Calu3 (cell line): ENCODE measurements around the gene FRMD5. TPM values are rescaled to one million over a fixed set of nuclear protein-coding genes. Genes with fewer than 3 reads are reported as not detected.

ENCODE experiments used
- BruUV-seq: library from RNA; stranded (reverse); fragments of 400-500 nt; replicated peaks from 2 replicates; lab custom pipeline; 2021; lab: Mats Ljungman, UMichigan
- CTCF ChIA-PET: fragments of 300-600 bp; sonication (Branson Sonifier 250); formaldehyde crosslinking; loops from one replicate; lab custom pipeline; 2022; ENCODE audit warnings: antibody characterized with exemption; lab: Charles Lee
- DNase-seq: peaks from one replicate; pipeline ENCODE4 v3.0.0; 2022
- H3K27ac Mint-ChIP-seq: one replicate; pipeline ENCODE4 v1.8.0; 2022; ENCODE audit warnings: mixed read lengths; ENCODE audit not compliant: unreplicated experiment
- H3K27me3 Mint-ChIP-seq: one replicate; pipeline ENCODE4 v1.8.0; 2022; ENCODE audit warnings: mixed read lengths; ENCODE audit not compliant: unreplicated experiment
- H3K36me3 Mint-ChIP-seq: one replicate; pipeline ENCODE4 v1.8.0; 2022; ENCODE audit warnings: mild to moderate bottlenecking, moderate library complexity, mixed read lengths; ENCODE audit not compliant: insufficient read depth, unreplicated experiment
- H3K4me1 Mint-ChIP-seq: one replicate; pipeline ENCODE4 v1.8.0; 2022; ENCODE audit warnings: mild to moderate bottlenecking, low read depth, mixed read lengths; ENCODE audit not compliant: unreplicated experiment
- H3K4me3 Mint-ChIP-seq: one replicate; pipeline ENCODE4 v1.8.0; 2022; ENCODE audit warnings: mild to moderate bottlenecking, low read depth, moderate library complexity, mixed read lengths; ENCODE audit not compliant: unreplicated experiment
- H3K9me3 Mint-ChIP-seq: one replicate; pipeline ENCODE4 v1.8.0; 2022; ENCODE audit warnings: low read depth, mixed read lengths; ENCODE audit not compliant: unreplicated experiment
- CTCF ChIP-seq: fragments of 200-600 bp; IDR thresholded peaks from one replicate; pipeline ENCODE4 v1.8.0; 2022; ENCODE audit warnings: antibody characterized with exemption; ENCODE audit not compliant: unreplicated experiment
- intact Hi-C: fragments of 100-400 bp; cut with micrococcal nuclease; formaldehyde crosslinking; loops from one replicate; pipeline ENCODE4 v1.10.0; 2022; ENCODE audit not compliant: unreplicated experiment
- total RNA-seq: library from RNA; stranded (reverse); gene quantifications from 2 replicates; pipeline ENCODE4 v1.2.3, GENCODE V29; 2022

The FRMD5 gene
- total RNA-seq, 1 experiment from 2014 or later = 10.9 TPM

DNA sequence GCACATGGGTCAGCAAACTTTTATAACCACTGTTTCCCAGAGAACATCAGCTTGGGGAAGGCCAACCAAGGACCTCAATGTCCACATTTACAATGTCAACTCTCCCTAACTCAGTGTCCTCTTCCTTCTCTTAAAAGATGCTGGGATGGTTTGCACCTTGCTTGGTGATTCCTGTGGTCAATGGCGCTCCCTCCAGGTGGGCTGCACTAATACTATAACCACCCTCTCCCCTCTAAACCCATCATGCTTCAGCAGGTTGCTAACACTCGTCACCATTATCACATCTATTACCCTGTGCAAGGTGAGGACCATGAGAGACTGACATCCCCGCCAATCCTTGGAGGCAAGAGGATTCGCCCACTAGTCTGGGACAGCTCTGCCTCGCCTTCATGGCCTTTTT, 65.2 kb downstream of the FRMD5 start:
- CTCF ChIA-PET = no interaction called here
- intact Hi-C loops = no loop called here
- no peak overlapping the region for H3K27ac Mint-ChIP-seq
- H3K9me3 Mint-ChIP-seq = no peaks in the 10 kb centered on the region
- BruUV-seq = no TSS peak
- H3K36me3 Mint-ChIP-seq = no peaks in the 10 kb centered on the region
- no peak for TF ChIP-seq CTCF
- H3K4me3 Mint-ChIP-seq = no peak overlapping the region
- peaks cover 8% of the 10 kb centered on the region for H3K4me1 Mint-ChIP-seq
- no peak for DNase-seq
- no peaks in the 10 kb centered on the region for H3K27me3 Mint-ChIP-seq

DNA sequence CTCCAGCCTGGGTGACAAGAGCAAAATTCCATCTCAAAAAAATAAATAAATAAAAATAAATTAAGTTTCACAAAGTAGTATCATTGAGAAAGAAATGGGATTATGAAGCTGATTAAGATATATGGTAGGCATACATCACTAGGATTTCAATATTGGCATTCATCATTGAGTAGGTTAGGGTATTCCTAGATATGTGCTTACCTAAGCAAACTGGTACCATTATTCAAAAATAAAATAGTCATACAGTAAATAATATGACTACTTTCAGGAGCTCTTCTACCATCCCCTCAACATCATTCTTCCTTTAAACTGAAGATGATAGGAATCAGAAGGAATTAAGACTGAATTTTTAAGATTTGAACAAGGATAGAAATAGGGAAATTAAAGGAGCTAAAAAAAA, 66.6 kb downstream of the FRMD5 start:
- no peak overlapping the region for H3K27ac Mint-ChIP-seq
- intact Hi-C loops = no loop called here
- no peaks in the 10 kb centered on the region for H3K27me3 Mint-ChIP-seq
- no peaks in the 10 kb centered on the region for H3K9me3 Mint-ChIP-seq
- CTCF ChIA-PET = no interaction called here
- no peak for DNase-seq
- BruUV-seq = no TSS peak
- peaks cover 8% of the 10 kb centered on the region for H3K4me1 Mint-ChIP-seq
- no peaks in the 10 kb centered on the region for H3K36me3 Mint-ChIP-seq
- no peak for TF ChIP-seq CTCF
- no peak overlapping the region for H3K4me3 Mint-ChIP-seq

DNA sequence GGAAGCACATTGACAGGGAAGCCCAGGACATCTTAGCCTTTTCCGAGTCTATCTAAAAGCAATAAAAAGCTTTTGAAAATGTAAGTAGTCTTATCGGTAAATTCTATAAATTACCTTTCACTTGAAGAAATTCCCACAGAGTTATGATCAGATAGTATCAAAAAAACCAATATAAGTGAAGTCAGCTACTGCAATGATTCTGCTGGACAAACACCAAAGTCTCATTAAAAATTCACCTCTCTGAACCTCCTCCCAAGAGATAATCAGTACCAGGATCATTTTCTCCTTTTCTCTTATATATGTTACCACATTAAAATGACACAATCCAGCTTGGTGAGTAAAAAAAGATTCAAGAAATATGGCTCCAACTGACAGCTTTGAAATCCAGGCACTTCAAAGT, 69.2 kb downstream of the FRMD5 start:
- no peak overlapping the region for H3K4me3 Mint-ChIP-seq
- TF ChIP-seq CTCF = no peak

DNA sequence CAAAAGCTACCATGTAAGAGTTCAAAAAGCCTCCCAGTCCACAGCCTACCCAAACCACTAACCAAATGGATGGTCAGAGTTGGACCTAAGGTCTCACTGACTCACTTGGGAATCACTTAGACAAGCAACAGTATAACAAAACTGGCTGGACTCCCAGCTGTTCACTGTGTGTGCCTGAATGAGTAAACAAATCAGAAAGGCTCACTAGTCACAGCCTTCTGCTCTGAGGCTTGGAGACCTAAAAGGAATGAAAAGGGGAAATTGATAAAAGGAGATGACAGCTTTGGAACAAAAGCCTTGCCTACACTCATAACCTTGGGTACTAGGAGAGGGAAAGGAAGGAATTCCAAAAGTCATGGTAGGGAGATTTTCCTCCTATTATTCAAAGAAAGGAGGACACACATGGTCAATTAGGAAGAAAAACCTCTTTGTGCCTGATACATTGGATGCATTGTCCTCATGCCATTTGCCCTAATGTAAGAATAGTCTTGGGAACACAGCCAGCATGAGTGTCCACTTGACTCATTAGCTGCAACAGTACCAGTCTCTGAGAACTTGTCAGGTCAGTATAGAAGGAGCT, 92.3 kb downstream of the FRMD5 start:
- Mint-ChIP-seq H3K9me3 (no peaks in the 10 kb centered on the region), H3K4me1 (peaks cover 37% of the 10 kb centered on the region), H3K36me3 (no peaks in the 10 kb centered on the region), H3K4me3 (peak overlapping the region; percentile 58), H3K27me3 (no peaks in the 10 kb centered on the region), H3K27ac (peak overlapping the region; percentile 90)
- DNase-seq = peak; percentile 44
- BruUV-seq = no TSS peak
- TF ChIP-seq CTCF = no peak
- CTCF ChIA-PET = interaction anchor here (0.5 to 0.8 kb wide), 2 partner anchors 73 to 802 kb away, joined by 3 read pairs; no protein-coding TSS in a partner anchor
- intact Hi-C loops = loop anchor here (10.0 kb wide), 1 partner anchor 92 kb away; the partner anchor contains the start of gene FRMD5

More for the DNA sequence above, 69.2 kb downstream of the FRMD5 start:
- Mint-ChIP-seq H3K9me3 (no peaks in the 10 kb centered on the region), H3K36me3 (no peaks in the 10 kb centered on the region), H3K4me1 (peaks cover 8% of the 10 kb centered on the region), H3K27ac (no peak overlapping the region), H3K27me3 (no peaks in the 10 kb centered on the region)
- intact Hi-C loops = no loop called here
- CTCF ChIA-PET = no interaction called here
- no TSS peak for BruUV-seq
- no peak for DNase-seq
